HUES64 (cell line): ENCODE data around the gene CAMK1D.

Experiments
- H3K27ac ChIP-seq: 2 replicates; pipeline ENCODE4 v1.7.0; 2013; ENCODE audit warnings: low read depth, low read length, inconsistent platforms
- H3K27me3 ChIP-seq: 2 replicates; pipeline ENCODE4 v1.6.1; 2013; ENCODE audit warnings: mild to moderate bottlenecking, low read length; ENCODE audit not compliant: insufficient read depth
- H3K36me3 ChIP-seq: 2 replicates; pipeline ENCODE4 v1.6.1; 2013; ENCODE audit warnings: mild to moderate bottlenecking, low read length; ENCODE audit not compliant: insufficient read depth
- H3K4me1 ChIP-seq: 2 replicates; pipeline ENCODE4 v1.6.1; 2013; ENCODE audit warnings: mild to moderate bottlenecking, low read length, moderate library complexity; ENCODE audit not compliant: insufficient read depth
- H3K4me3 ChIP-seq: 2 replicates; pipeline ENCODE4 v1.5.1; 2013; ENCODE audit warnings: mild to moderate bottlenecking, low read length, moderate library complexity
- H3K9ac ChIP-seq: 2 replicates; pipeline ENCODE4 v1.6.1; 2013; ENCODE audit warnings: mild to moderate bottlenecking, low read depth, low read length
- H3K9me3 ChIP-seq: 2 replicates; pipeline ENCODE4 v1.6.1; 2013; ENCODE audit warnings: low read depth, low read length; ENCODE audit not compliant: insufficient read depth
- WGBS: fragments of 150-250, 120-280 bp; methylation state at CpG from one replicate; pipeline ENCODE4 v1.1.7; 2013; ENCODE audit warnings: missing lambda C conversion rate; 5-methylcytosine and 5-hydroxymethylcytosine counted together

CAMK1D gene

DNA sequence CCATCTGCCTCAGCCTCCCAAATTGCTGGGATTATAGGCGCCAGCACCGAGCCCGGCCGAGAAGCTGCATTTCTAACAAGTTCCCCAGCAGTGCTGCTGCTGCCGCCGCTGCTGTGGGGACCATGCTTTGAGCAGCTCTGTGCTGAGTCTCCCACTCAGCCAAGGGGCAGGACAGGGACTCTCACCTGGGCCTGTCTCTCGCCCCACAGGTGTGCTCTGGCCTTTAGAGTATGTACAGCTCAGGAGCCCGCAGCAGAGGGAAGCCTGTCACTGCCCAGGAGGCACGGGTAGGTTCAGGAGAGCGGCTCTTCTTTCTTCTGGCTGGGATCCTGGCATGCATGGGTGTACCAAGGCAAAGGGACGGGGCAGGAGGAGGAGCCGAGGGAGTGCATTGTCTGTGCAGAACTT, 130.1 kb downstream of the CAMK1D start:
- no peak overlapping the region for H3K27ac ChIP-seq
- no peaks in the 10 kb centered on the region for H3K9me3 ChIP-seq
- H3K9ac ChIP-seq: no peak overlapping the region
- no peaks in the 10 kb centered on the region for H3K36me3 ChIP-seq
- 94% methylated on average over 12 of the region's 12 CpGs for WGBS
- no peak overlapping the region for H3K4me3 ChIP-seq
- H3K4me1 ChIP-seq: peaks cover 11% of the 10 kb centered on the region
- H3K27me3 ChIP-seq: no peaks in the 10 kb centered on the region

DNA sequence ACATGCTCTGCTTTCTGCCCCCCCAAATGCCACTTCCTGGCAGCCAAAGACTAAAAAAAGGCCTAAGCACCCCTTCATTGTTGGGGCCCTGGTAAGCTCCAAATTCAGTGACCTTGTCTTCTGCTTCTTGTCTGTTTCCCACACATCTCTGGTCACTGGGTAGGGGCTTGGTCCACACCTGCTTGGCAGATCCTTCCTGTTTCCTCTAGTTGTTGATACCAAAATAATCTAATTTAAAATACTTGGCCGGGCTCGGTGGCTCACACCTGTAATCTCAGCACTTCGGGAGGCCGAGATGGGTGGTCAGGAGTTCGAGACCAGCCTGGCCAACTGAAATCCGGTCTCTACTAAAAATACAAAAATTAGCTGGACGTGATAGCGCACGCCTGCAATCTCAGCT, 130.6 kb downstream of the CAMK1D start:
- Histone ChIP-seq H3K27me3 (no peaks in the 10 kb centered on the region), H3K9ac (no peak overlapping the region), H3K4me3 (no peak overlapping the region), H3K36me3 (no peaks in the 10 kb centered on the region), H3K27ac (no peak overlapping the region), H3K9me3 (no peaks in the 10 kb centered on the region), H3K4me1 (peaks cover 13% of the 10 kb centered on the region)
- 85% methylated on average over 9 of the region's 9 CpGs for WGBS

DNA sequence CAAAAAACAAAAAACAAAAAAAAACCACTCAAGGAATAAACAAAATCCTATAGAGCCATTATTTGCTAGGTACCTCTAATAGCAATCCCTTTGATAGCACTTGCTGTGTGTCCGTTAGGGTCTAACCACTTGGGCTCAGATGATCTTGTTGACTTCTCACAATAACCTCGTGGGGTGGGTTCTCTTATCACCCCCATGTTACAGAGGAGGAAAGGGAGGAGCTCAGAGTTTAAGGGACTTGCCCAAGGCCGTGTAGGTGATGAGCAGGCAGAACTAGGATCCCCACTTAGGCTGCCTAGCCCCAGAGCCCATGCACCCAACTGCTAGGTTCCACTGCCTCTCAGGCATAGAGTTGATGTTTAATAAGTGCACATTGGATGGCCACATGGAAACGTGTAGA, 131.1 kb downstream of the CAMK1D start:
- H3K27me3 ChIP-seq: no peaks in the 10 kb centered on the region
- H3K9ac ChIP-seq: no peak overlapping the region
- H3K9me3 ChIP-seq: no peaks in the 10 kb centered on the region
- no peak overlapping the region for H3K27ac ChIP-seq
- 81% methylated on average over 4 of the region's 4 CpGs for WGBS
- peaks cover 16% of the 10 kb centered on the region for H3K4me1 ChIP-seq
- no peaks in the 10 kb centered on the region for H3K36me3 ChIP-seq
- no peak overlapping the region for H3K4me3 ChIP-seq

GRCh38 chr10:12481924-12482323, 132.6 kb downstream of the CAMK1D start:
- no peaks in the 10 kb centered on the region for H3K9me3 ChIP-seq
- H3K9ac ChIP-seq: no peak overlapping the region
- H3K4me1 ChIP-seq: peaks cover 16% of the 10 kb centered on the region
- H3K4me3 ChIP-seq: no peak overlapping the region
- H3K27me3 ChIP-seq: no peaks in the 10 kb centered on the region
- H3K27ac ChIP-seq: no peak overlapping the region
- 72% methylated on average over 4 of the region's 4 CpGs for WGBS
- H3K36me3 ChIP-seq: no peaks in the 10 kb centered on the region

GRCh38 chr10:12482587-12482986, 133.2 kb downstream of the CAMK1D start:
- no peak overlapping the region for H3K9ac ChIP-seq
- no peaks in the 10 kb centered on the region for H3K9me3 ChIP-seq
- no peaks in the 10 kb centered on the region for H3K27me3 ChIP-seq
- no peaks in the 10 kb centered on the region for H3K36me3 ChIP-seq
- 31% methylated on average over 11 of the region's 12 CpGs for WGBS
- peaks cover 16% of the 10 kb centered on the region for H3K4me1 ChIP-seq
- H3K27ac ChIP-seq: no peak overlapping the region
- no peak overlapping the region for H3K4me3 ChIP-seq

- Histone ChIP-seq H3K9me3 (no peaks in the 10 kb centered on the region), H3K36me3 (no peaks in the 10 kb centered on the region), H3K27me3 (no peaks in the 10 kb centered on the region), H3K27ac (no peak overlapping the region), H3K4me1 (peaks cover 16% of the 10 kb centered on the region), H3K9ac (no peak overlapping the region), H3K4me3 (no peak overlapping the region)
- WGBS: 89% methylated on average over 24 of the region's 24 CpGs
Measured at GRCh38 chr10:12484002-12484918, 134.9 kb downstream of the CAMK1D start.

DNA sequence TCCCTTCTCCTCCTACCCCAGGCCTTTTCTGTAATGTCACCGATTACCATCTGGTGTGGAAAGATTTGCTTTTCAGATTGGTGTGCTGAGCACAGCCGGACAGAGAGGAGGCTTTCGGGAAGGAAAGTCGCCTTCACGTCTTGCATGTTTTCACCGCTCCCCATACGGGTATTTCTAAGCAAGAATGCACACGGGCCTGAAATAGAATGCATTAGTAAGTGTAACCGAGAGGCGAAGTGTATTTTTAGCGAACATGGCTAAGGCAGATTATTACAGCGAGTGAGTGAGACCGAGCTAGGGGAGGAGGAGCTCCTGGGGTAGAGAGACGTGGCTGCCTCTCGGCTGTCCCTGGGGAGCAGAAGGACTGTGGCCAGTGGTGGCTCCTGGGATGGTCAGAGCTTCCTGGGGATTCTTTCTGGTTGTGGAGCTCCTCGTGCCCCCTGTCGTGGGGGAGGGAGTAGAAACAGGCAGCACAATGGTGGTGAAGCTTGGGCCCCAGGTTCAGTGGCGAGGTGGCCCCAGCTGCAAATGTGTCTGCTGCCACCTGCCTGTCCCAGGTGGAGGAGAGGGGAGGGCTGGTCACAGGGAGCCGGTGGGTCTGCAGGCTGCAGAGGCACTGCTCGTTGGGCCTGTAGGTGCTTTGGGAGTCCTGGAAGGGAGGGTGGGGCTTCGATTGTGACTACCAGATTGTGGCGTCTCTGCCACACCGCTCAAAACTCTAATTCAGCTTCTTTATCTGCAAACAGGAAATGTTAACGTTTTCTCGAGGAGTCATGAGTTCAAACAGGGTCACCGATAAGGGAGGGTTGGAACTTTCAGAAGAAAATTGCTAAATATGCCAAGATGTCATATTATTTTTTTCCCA, 135.8 kb downstream of the CAMK1D start:
- Histone ChIP-seq H3K36me3 (no peaks in the 10 kb centered on the region), H3K9ac (no peak overlapping the region), H3K4me1 (peaks cover 16% of the 10 kb centered on the region), H3K27me3 (no peaks in the 10 kb centered on the region), H3K9me3 (no peaks in the 10 kb centered on the region), H3K27ac (no peak overlapping the region), H3K4me3 (no peak overlapping the region)
- 81% methylated on average over 26 of the region's 26 CpGs for WGBS

GRCh38 chr10:12487366-12487765, 138.0 kb downstream of the CAMK1D start:
- no peaks in the 10 kb centered on the region for H3K27me3 ChIP-seq
- H3K36me3 ChIP-seq: no peaks in the 10 kb centered on the region
- 89% methylated on average over 2 of the region's 2 CpGs for WGBS
- H3K4me3 ChIP-seq: no peak overlapping the region
- H3K27ac ChIP-seq: no peak overlapping the region
- no peak overlapping the region for H3K9ac ChIP-seq
- no peaks in the 10 kb centered on the region for H3K9me3 ChIP-seq
- peaks cover 12% of the 10 kb centered on the region for H3K4me1 ChIP-seq

DNA sequence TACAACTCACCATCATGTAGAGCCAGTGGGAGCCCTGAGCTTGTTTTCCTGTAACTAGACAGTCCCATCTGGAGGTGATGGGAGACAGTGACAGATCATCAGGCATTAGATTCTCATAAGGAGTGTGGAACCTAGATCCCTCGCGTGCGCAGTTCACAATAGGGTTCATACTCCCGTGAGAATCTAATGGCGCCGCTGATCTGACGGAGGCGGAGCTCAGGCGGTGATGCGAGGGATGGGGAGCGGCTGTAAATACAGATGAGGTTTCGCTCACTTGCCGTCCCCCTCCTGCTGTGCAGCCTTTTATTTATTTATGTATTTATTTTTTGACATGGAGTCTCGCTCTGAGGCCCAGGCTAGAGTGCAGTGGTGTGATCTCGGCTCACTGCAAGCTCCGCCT, 139.3 kb downstream of the CAMK1D start:
- H3K9me3 ChIP-seq: no peaks in the 10 kb centered on the region
- peaks cover 5% of the 10 kb centered on the region; the same call in 1 of the 2 replicates for H3K4me1 ChIP-seq
- H3K4me3 ChIP-seq: no peak overlapping the region
- WGBS: 97% methylated on average over 16 of the region's 16 CpGs
- no peak overlapping the region for H3K9ac ChIP-seq
- H3K36me3 ChIP-seq: no peaks in the 10 kb centered on the region
- H3K27ac ChIP-seq: no peak overlapping the region
- H3K27me3 ChIP-seq: no peaks in the 10 kb centered on the region

DNA sequence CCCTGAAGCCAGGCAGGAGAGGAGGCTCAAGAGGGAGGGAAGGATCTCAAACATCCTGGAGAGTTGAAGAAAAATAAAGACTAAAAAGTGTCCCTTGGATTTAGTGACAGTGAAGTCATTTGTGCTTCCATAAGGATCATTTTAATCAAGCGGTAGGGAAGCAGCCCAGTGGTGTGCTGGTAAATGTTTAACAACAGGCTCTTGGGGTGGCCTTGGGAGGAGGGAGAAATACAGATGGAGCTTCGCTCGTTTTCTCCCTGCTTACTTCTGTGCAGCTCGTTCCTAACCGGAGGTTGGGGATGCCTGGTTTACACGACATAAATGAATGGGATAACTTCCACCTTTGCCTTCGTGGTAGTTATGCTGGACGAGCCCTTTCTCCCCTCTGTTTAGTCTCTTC, 140.0 kb downstream of the CAMK1D start:
- no peak overlapping the region for H3K27ac ChIP-seq
- no peaks in the 10 kb centered on the region for H3K36me3 ChIP-seq
- H3K27me3 ChIP-seq: no peaks in the 10 kb centered on the region
- H3K4me1 ChIP-seq: peaks cover 5% of the 10 kb centered on the region; the same call in 1 of the 2 replicates
- H3K9ac ChIP-seq: no peak overlapping the region
- H3K9me3 ChIP-seq: no peaks in the 10 kb centered on the region
- 89% methylated on average over 8 of the region's 8 CpGs for WGBS
- no peak overlapping the region for H3K4me3 ChIP-seq

DNA sequence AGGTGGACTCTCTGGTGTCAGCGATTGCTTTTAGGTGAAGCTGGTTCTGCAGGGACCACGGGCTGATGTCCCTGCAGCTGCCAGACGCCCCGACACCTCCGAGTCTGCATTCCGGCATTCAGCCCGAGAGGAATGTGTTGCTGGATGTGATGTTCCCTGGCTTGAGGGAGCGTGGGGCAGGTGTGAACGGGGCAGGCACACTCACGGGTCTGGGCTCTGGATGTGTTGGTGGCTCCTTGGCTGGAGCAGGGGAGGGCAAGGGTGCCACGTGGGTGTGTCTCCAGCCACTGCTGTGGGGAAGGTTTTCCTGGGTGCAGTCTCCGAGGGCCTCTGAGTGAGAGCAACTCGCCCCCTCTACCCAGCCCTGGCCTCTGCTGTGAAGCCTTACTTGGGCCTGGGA, 140.5 kb downstream of the CAMK1D start:
- no peak overlapping the region for H3K27ac ChIP-seq
- WGBS: 84% methylated on average over 13 of the region's 13 CpGs
- H3K9ac ChIP-seq: no peak overlapping the region
- H3K9me3 ChIP-seq: no peaks in the 10 kb centered on the region
- no peaks in the 10 kb centered on the region for H3K36me3 ChIP-seq
- no peaks in the 10 kb centered on the region for H3K27me3 ChIP-seq
- no peak overlapping the region for H3K4me3 ChIP-seq
- H3K4me1 ChIP-seq: peaks cover 4% of the 10 kb centered on the region; the same call in 1 of the 2 replicates
